Measurements from ENCODE around the gene MBNL1. TPM values are rescaled to one million over a fixed set of nuclear protein-coding genes. Genes with fewer than 3 reads are reported as not detected.
"Not testable (repeated sequence)": the region's sequence is repeated elsewhere in the genome, so short reads cannot be mapped to it uniquely, and the experiment has no call there.

The MBNL1 gene
- total RNA-seq, 4 donors from 2014 or later, result 353 to 653 (median 495) TPM

DNA sequence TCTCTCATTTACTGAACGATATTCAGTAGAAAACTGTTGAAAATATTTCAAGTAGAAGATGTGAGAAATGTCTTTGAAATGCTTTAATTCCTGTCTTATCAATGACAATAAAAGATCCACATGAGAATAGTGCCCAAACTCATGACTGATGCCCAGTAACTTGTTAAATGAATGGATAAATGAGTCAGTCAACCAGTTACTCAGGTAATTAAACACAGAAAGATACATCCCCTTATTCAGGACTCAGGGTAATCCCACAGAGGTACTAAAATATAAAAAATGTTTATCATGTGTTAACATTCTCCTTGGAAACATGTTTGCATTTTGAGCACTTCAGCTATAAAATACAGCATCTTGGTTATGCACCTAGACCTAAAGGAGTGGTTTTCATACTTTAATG, 169.5 kb downstream of the MBNL1 start:
- no peak for TF ChIP-seq POLR2A (IDR thresholded peaks at IDR 0.05)
- TF ChIP-seq EP300 (IDR thresholded peaks at IDR 0.05), result no peak
- TF ChIP-seq, protein P1, sequence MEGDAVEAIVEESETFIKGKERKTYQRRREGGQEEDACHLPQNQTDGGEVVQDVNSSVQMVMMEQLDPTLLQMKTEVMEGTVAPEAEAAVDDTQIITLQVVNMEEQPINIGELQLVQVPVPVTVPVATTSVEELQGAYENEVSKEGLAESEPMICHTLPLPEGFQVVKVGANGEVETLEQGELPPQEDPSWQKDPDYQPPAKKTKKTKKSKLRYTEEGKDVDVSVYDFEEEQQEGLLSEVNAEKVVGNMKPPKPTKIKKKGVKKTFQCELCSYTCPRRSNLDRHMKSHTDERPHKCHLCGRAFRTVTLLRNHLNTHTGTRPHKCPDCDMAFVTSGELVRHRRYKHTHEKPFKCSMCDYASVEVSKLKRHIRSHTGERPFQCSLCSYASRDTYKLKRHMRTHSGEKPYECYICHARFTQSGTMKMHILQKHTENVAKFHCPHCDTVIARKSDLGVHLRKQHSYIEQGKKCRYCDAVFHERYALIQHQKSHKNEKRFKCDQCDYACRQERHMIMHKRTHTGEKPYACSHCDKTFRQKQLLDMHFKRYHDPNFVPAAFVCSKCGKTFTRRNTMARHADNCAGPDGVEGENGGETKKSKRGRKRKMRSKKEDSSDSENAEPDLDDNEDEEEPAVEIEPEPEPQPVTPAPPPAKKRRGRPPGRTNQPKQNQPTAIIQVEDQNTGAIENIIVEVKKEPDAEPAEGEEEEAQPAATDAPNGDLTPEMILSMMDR (IDR thresholded peaks at IDR 0.05), result no peak
- DNase-seq (ENCODE audit: low spot score in 2 of 2), result no peak
- H3K4me1 ChIP-seq, result peaks cover 0 to 65% (median 20%) of the 10 kb centered on the region in 4 donors
- no peaks in the 10 kb centered on the region for H3K27me3 ChIP-seq
- H3K4me3 ChIP-seq, result no peak overlapping the region
- peaks cover 0 to 22% (median 3%) of the 10 kb centered on the region in 4 donors for H3K9me3 ChIP-seq
- H3K27ac ChIP-seq, result peak overlapping the region in 2 of 4 donors; percentile 20 to 51
- 39 to 49% methylated on average over 1 of the region's 1 CpG for WGBS, 2 donors
- peaks cover 0 to 23% (median 0%) of the 10 kb centered on the region in 3 donors for H3K36me3 ChIP-seq

DNA sequence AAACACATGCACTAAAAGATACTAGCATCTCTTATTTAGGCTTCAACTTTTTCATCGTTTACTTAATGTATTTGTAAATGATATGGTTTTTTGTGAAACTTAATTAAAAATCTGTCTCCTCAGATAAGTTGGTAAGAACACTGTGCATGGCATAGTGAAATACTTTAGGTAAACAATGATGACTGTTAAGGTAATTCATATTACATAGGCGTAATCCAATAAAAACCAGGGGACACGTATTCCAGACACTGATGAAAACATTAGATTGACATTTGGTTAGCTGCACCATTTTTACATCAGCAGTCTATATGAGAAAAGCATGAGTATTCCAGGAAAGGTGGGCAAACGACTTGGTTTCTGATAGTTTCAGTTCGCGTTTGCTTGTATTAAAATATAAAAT, 170.0 kb downstream of the MBNL1 start:
- H3K9me3 ChIP-seq, result peaks cover 0 to 20% (median 3%) of the 10 kb centered on the region in 4 donors
- no peak overlapping the region for H3K4me3 ChIP-seq
- TF ChIP-seq POLR2A (IDR thresholded peaks at IDR 0.05) (no peak), EP300 (IDR thresholded peaks at IDR 0.05) (no peak)
- TF ChIP-seq, protein P1 (IDR thresholded peaks at IDR 0.05), result no peak
- no peaks in the 10 kb centered on the region for H3K27me3 ChIP-seq
- H3K36me3 ChIP-seq, result peaks cover 0 to 18% (median 0%) of the 10 kb centered on the region in 3 donors
- DNase-seq (ENCODE audit: low spot score in 2 of 2), result no peak
- peaks cover 0 to 70% (median 23%) of the 10 kb centered on the region in 4 donors for H3K4me1 ChIP-seq
- WGBS, 2 donors, result 82 to 83% methylated on average over 6 of the region's 6 CpGs
- H3K27ac ChIP-seq, result no peak overlapping the region

DNA sequence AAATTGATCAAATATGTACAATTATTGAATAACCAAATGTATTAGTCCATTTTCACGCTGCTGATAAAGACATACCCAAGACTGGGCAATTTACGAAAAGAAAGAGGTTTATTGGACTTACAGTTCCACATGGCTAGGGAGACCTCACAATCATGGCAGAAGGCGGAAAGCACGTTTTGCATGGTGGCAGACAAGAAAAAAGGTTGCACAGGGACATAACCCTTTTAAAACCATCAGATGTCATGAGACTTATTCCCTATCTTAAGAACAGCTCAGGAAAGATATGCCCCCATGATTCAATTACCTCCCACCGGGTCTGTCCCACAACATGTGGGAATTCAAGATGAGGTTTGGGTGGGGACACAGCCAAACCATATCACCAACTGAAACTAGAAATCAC, 171.5 kb downstream of the MBNL1 start:
- not testable (repeated sequence) for H3K27ac ChIP-seq

DNA sequence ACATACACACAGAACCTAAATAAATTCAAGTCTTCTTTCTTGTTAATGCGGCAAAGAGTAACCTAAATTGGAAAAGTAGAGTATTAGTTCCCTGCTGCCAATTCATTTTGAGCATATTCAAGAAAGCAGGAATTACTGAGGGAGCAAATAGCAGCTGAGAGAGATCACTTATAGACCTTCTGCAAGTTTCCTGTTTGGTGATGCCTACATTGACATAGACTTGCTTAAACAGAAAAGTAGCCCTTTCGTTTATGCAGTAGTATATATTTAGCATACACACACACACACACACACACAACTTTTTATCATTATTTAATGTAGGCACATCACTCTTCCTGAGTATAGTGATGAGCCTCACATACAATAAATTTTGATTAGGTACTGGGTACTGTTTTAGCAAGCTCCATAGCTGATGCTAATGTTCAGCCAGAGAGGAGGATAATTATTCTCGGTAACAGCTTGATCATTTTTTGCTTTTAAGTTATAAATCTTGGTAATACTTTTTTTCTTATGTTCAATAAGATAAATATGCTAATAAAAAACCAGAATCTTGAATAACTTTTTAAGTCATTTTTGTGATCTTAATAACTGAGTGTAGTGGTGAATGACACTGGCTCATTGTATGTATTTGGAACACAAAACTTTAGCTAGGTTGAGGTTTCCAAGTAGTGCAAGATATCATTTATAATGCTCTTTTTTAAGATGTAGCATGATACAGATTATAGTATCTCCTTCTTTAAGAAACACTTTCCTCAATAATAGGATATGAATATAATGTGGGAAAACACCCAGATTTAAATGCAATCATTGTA, 174.7 kb downstream of the MBNL1 start:
- no peak overlapping the region for H3K4me3 ChIP-seq

More for the DNA sequence above, 171.5 kb downstream of the MBNL1 start:
- not testable (repeated sequence) for DNase-seq (ENCODE audit: low spot score in 2 of 2); H3K9me3 ChIP-seq; H3K27me3 ChIP-seq; H3K4me3 ChIP-seq; H3K36me3 ChIP-seq
- peaks cover 0 to 86% (median 24%) of the 10 kb centered on the region in 4 donors for H3K4me1 ChIP-seq
- 94 to 96% methylated on average over 5 of the region's 5 CpGs for WGBS, 2 donors

DNA sequence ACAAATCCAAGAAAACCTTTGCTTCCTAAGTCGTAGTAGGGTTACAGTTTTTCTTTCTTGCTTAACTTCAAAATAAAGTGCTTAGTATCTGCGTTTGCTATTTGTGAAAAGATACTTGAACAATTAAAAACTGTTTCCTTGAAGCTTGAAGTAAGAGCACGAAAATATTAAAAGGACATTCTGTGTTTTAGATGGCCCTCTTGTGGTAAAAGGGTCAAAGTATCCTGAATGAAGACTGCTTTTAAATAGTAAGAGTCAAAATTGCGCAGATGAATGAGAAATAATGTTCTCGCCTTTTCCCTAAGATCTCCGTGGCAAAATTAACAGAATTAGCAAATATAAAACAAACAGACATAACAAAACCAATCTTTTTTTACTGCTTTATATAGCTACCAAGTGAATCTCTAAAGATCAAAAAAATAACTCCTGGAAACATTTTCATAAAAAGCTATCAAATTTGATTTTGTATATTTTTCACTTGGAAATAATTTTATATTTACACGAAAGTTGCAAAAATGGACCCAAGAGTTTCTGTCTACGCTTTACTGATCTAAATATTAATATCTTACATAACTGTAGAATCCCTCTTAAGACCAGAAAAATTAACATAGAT, 175.4 kb downstream of the MBNL1 start:
- Histone ChIP-seq H3K4me1 (peaks cover 0 to 85% (median 27%) of the 10 kb centered on the region in 4 donors), H3K4me3 (no peak overlapping the region), H3K27me3 (no peaks in the 10 kb centered on the region), H3K9me3 (no peaks in the 10 kb centered on the region), H3K36me3 (peaks cover 0 to 5% (median 0%) of the 10 kb centered on the region in 3 donors), H3K27ac (peak overlapping the region in 2 of 4 donors; percentile 16 to 34)
- 27 to 28% methylated on average over 8 of the region's 8 CpGs for WGBS, 2 donors
- TF ChIP-seq, protein P1 (IDR thresholded peaks at IDR 0.05), result peak; percentile 45 to 80 (median 67)
- TF ChIP-seq EP300 (IDR thresholded peaks at IDR 0.05), result no peak
- no peak for TF ChIP-seq POLR2A (IDR thresholded peaks at IDR 0.05)
- no peak for DNase-seq (ENCODE audit: low spot score in 2 of 2)

More for the DNA sequence above, 174.7 kb downstream of the MBNL1 start:
- H3K4me1 ChIP-seq, result peaks cover 0 to 86% (median 27%) of the 10 kb centered on the region in 4 donors
- WGBS, 2 donors, result 46 to 54% methylated on average over 3 of the region's 3 CpGs
- TF ChIP-seq EP300 (IDR thresholded peaks at IDR 0.05) (no peak), POLR2A (IDR thresholded peaks at IDR 0.05) (no peak)
- TF ChIP-seq, protein P1 (IDR thresholded peaks at IDR 0.05), result no peak
- H3K27me3 ChIP-seq, result no peaks in the 10 kb centered on the region
- no peaks in the 10 kb centered on the region for H3K9me3 ChIP-seq
- H3K36me3 ChIP-seq, result peaks cover 0 to 5% (median 0%) of the 10 kb centered on the region in 3 donors
- DNase-seq (ENCODE audit: low spot score in 2 of 2), result no peak
- peak overlapping the region in 3 of 4 donors; percentile 16 to 66 (median 34) for H3K27ac ChIP-seq

All from tibial nerve (tissue), 4 donors.